ENCODE data around the gene TMEM60. TPM values are rescaled to one million over a fixed set of nuclear protein-coding genes. Genes with fewer than 3 reads are reported as not detected.

TMEM60 gene
- total RNA-seq, 1 donor from 2014 or later: 18.9 TPM

DNA sequence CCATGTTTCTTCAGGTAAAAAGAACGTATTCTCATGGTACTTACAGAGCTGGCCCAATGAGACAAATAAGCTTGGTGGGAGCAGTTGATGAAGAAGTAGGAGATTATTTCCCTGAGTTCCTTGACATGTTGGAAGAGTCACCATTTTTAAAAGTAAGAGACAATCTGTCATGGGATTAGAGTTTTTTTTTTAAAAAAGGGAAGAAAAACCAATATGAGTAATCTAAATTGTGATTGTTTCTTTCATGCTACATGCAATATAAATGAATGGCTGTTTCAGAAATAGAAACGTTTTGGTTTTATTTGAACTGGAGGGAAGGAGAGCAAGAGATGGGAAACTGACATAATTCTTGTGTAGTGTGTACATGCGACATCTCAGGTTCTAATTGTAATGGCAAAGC lies 32.8 kb downstream of the TMEM60 start:
- no peaks in the 10 kb centered on the region for H3K9me3 Mint-ChIP-seq (ENCODE audit: unreplicated experiment)
- H3K4me1 Mint-ChIP-seq (ENCODE audit: low read depth, unreplicated experiment): no peaks in the 10 kb centered on the region
- peaks cover under 1% of the 10 kb centered on the region for H3K36me3 Mint-ChIP-seq (ENCODE audit: unreplicated experiment)
- peaks cover 2% of the 10 kb centered on the region for H3K27me3 Mint-ChIP-seq (ENCODE audit: unreplicated experiment)
- DNase-seq: no peak
- no peak overlapping the region for H3K4me3 Mint-ChIP-seq (ENCODE audit: unreplicated experiment)
- TF ChIP-seq CTCF (IDR thresholded peaks at IDR 0.05; ENCODE audit: partially characterized antibody, unreplicated experiment): no peak
- H3K27ac Mint-ChIP-seq (ENCODE audit: unreplicated experiment): no peak overlapping the region

GRCh38 chr7:77760809-77761453 lies 37.3 kb downstream of the TMEM60 start:
- no peak for DNase-seq
- Mint-ChIP-seq H3K4me3 (ENCODE audit: unreplicated experiment) (no peak overlapping the region), H3K27me3 (ENCODE audit: unreplicated experiment) (peaks cover 2% of the 10 kb centered on the region), H3K27ac (ENCODE audit: unreplicated experiment) (no peak overlapping the region), H3K36me3 (ENCODE audit: unreplicated experiment) (no peaks in the 10 kb centered on the region), H3K9me3 (ENCODE audit: unreplicated experiment) (no peaks in the 10 kb centered on the region), H3K4me1 (ENCODE audit: low read depth, unreplicated experiment) (peaks cover 4% of the 10 kb centered on the region)
- no peak for TF ChIP-seq CTCF (IDR thresholded peaks at IDR 0.05; ENCODE audit: partially characterized antibody, unreplicated experiment)

GRCh38 chr7:77759294-77759889 lies 38.8 kb downstream of the TMEM60 start:
- Mint-ChIP-seq H3K4me3 (ENCODE audit: unreplicated experiment) (no peak overlapping the region), H3K4me1 (ENCODE audit: low read depth, unreplicated experiment) (peaks cover 4% of the 10 kb centered on the region), H3K27ac (ENCODE audit: unreplicated experiment) (no peak overlapping the region), H3K9me3 (ENCODE audit: unreplicated experiment) (no peaks in the 10 kb centered on the region), H3K36me3 (ENCODE audit: unreplicated experiment) (no peaks in the 10 kb centered on the region), H3K27me3 (ENCODE audit: unreplicated experiment) (peaks cover 2% of the 10 kb centered on the region)
- peak; percentile 36 for DNase-seq
- peak; percentile 89 for TF ChIP-seq CTCF (IDR thresholded peaks at IDR 0.05; ENCODE audit: partially characterized antibody, unreplicated experiment)

GRCh38 chr7:77757589-77757988 lies 40.6 kb downstream of the TMEM60 start:
- H3K4me1 Mint-ChIP-seq (ENCODE audit: low read depth, unreplicated experiment): peaks cover 4% of the 10 kb centered on the region
- H3K36me3 Mint-ChIP-seq (ENCODE audit: unreplicated experiment): no peaks in the 10 kb centered on the region
- no peak for TF ChIP-seq CTCF (IDR thresholded peaks at IDR 0.05; ENCODE audit: partially characterized antibody, unreplicated experiment)
- no peaks in the 10 kb centered on the region for H3K27me3 Mint-ChIP-seq (ENCODE audit: unreplicated experiment)
- H3K9me3 Mint-ChIP-seq (ENCODE audit: unreplicated experiment): no peaks in the 10 kb centered on the region
- DNase-seq: no peak
- H3K27ac Mint-ChIP-seq (ENCODE audit: unreplicated experiment): no peak overlapping the region
- H3K4me3 Mint-ChIP-seq (ENCODE audit: unreplicated experiment): no peak overlapping the region

DNA sequence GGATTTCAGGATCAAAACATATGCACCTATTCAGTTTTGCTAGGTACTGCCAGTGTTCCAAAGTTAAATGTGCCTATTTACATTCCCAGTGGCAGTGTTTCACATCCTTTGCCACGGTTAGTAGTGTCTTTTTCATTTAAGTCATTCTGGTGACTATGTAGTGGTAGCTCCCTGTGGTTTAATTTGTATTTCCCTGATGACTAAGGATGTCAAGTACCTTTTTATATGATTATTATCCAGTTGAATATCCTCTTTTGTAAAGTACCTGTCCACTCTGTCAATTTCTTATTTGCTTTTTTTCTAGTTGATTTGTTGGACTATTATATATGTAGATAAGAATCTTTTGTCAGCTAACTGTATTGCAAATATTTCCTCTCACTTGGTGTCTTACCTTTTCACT lies 45.1 kb downstream of the TMEM60 start:
- H3K36me3 Mint-ChIP-seq (ENCODE audit: unreplicated experiment): no peaks in the 10 kb centered on the region
- no peak overlapping the region for H3K27ac Mint-ChIP-seq (ENCODE audit: unreplicated experiment)
- no peaks in the 10 kb centered on the region for H3K4me1 Mint-ChIP-seq (ENCODE audit: low read depth, unreplicated experiment)
- no peak overlapping the region for H3K4me3 Mint-ChIP-seq (ENCODE audit: unreplicated experiment)
- TF ChIP-seq CTCF (IDR thresholded peaks at IDR 0.05; ENCODE audit: partially characterized antibody, unreplicated experiment): no peak
- H3K27me3 Mint-ChIP-seq (ENCODE audit: unreplicated experiment): peaks cover 2% of the 10 kb centered on the region
- no peaks in the 10 kb centered on the region for H3K9me3 Mint-ChIP-seq (ENCODE audit: unreplicated experiment)
- DNase-seq: no peak

All from glutamatergic neuron (in vitro differentiated cells).